Breast epithelium (tissue), 3 donors: ENCODE results near the gene FUZ.

Experiments
- POLR2A ChIP-seq: fragments of 450-650 bp; IDR thresholded peaks from one replicate; pipeline ENCODE4 v1.6.1; 2016; ENCODE audit warnings: antibody characterized with exemption, mild to moderate bottlenecking, moderate library complexity
- POLR2AphosphoS5 ChIP-seq, 3 donors: sonication (generic); formaldehyde crosslinking; IDR thresholded peaks; one replicate each; pipeline ENCODE4 v1.6.1; 2017; ENCODE audit warnings: antibody characterized with exemption in 3 of 3
- TF ChIP-seq, protein P1 (sequence below), 3 donors: fragments of 450-650 bp; IDR thresholded peaks; one replicate each; pipeline ENCODE4 v1.5.1; 2016 to 2017; ENCODE audit warnings: antibody characterized with exemption in 3 of 3, mild to moderate bottlenecking in 3 of 3, moderate library complexity in 3 of 3

- TF ChIP-seq, protein P1, sequence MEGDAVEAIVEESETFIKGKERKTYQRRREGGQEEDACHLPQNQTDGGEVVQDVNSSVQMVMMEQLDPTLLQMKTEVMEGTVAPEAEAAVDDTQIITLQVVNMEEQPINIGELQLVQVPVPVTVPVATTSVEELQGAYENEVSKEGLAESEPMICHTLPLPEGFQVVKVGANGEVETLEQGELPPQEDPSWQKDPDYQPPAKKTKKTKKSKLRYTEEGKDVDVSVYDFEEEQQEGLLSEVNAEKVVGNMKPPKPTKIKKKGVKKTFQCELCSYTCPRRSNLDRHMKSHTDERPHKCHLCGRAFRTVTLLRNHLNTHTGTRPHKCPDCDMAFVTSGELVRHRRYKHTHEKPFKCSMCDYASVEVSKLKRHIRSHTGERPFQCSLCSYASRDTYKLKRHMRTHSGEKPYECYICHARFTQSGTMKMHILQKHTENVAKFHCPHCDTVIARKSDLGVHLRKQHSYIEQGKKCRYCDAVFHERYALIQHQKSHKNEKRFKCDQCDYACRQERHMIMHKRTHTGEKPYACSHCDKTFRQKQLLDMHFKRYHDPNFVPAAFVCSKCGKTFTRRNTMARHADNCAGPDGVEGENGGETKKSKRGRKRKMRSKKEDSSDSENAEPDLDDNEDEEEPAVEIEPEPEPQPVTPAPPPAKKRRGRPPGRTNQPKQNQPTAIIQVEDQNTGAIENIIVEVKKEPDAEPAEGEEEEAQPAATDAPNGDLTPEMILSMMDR (IDR thresholded peaks at IDR 0.05): no peak
- TF ChIP-seq POLR2A (no peak), POLR2AphosphoS5 (IDR thresholded peaks at IDR 0.05) (no peak)
These were observed 1.8 kb downstream of the FUZ start for GRCh38 chr19:49811328-49811727.
